ENCODE measurements around the gene MILR1. TPM values are rescaled to one million over a fixed set of nuclear protein-coding genes. Genes with fewer than 3 reads are reported as not detected.

Gene MILR1
- polyA plus RNA-seq, 1 donor (not counting 4 experiments of a cell fraction or from before 2014, with no cell fraction given): not detected

DNA sequence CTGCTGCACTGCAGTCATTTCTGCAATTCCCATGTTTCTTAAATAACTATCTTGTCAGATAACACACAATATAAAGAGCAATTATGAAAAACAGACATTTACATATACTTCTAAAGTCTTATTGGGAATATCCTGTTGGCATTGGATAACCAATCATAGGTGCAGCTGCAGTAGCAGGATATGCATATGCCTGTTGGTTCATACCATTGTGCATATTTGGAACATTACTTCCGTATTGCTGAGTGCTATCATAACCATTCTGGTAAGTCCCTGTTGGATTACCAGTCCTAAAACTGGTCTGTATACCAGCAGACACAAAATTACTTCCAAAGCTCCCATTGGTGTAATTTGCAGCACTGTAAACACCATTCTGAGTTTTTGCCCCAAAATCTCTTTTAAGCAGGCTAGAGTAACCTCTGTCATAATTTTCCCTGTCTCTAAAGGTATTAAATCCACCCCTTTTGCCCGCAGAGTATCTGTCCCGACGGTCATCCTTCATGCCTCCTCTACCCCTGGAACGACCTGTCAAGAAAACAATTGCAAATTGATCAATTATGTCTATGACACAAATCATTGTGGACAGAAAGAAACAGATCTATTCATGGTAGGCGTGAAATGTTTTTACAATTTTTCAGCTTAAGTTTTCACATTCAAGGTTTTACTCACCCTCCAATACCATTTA is 51.0 kb downstream of the MILR1 start:
- Histone ChIP-seq H2AFZ (ENCODE audit: control insufficient read depth, low read length) (no peak overlapping the region), H3K27ac (ENCODE audit: control insufficient read depth, insufficient read depth, low read length) (peak overlapping the region; percentile 3), H3K9me1 (ENCODE audit: control insufficient read depth, extremely low read depth, insufficient read depth, low read length) (no peaks in the 10 kb centered on the region), H3K4me1 (ENCODE audit: control insufficient read depth, extremely low read depth, insufficient read depth, low read length) (peaks cover 87% of the 10 kb centered on the region), H3K27me3 (ENCODE audit: control insufficient read depth, extremely low read depth, insufficient read depth, low read length) (no peaks in the 10 kb centered on the region), H4K20me1 (ENCODE audit: control insufficient read depth, extremely low read depth, insufficient read depth, low read length) (peaks cover 37% of the 10 kb centered on the region), H3K9ac (ENCODE audit: control insufficient read depth, extremely low read depth, insufficient read depth, low read length) (no peak overlapping the region), H3K4me3 (ENCODE audit: control insufficient read depth in 2 of 3, extremely low read depth in 1 of 3, insufficient read depth in 2 of 3, low read depth in 1 of 3, low read length in 3 of 3) (no peak overlapping the region), H3K4me2 (ENCODE audit: control insufficient read depth, extremely low read depth, insufficient read depth, low read depth, low read length) (no peak overlapping the region), H3K79me2 (ENCODE audit: control insufficient read depth, insufficient read depth, low read length) (peaks cover 69% of the 10 kb centered on the region), H3K9me3 (ENCODE audit: control insufficient read depth, low read depth, low read length) (no peaks in the 10 kb centered on the region), H3K36me3 (ENCODE audit: control insufficient read depth in 2 of 2, extremely low read depth in 1 of 2, insufficient read depth in 2 of 2, low read length in 2 of 2) (peaks cover 17 to 52% of the 10 kb centered on the region in 2 experiments)
- no peak for TF ChIP-seq EZH2 (IDR thresholded peaks at IDR 0.05; ENCODE audit: low read length)
- TF ChIP-seq, protein P1, sequence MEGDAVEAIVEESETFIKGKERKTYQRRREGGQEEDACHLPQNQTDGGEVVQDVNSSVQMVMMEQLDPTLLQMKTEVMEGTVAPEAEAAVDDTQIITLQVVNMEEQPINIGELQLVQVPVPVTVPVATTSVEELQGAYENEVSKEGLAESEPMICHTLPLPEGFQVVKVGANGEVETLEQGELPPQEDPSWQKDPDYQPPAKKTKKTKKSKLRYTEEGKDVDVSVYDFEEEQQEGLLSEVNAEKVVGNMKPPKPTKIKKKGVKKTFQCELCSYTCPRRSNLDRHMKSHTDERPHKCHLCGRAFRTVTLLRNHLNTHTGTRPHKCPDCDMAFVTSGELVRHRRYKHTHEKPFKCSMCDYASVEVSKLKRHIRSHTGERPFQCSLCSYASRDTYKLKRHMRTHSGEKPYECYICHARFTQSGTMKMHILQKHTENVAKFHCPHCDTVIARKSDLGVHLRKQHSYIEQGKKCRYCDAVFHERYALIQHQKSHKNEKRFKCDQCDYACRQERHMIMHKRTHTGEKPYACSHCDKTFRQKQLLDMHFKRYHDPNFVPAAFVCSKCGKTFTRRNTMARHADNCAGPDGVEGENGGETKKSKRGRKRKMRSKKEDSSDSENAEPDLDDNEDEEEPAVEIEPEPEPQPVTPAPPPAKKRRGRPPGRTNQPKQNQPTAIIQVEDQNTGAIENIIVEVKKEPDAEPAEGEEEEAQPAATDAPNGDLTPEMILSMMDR (optimal IDR thresholded peaks at IDR 0.05 in 1 of 3, IDR thresholded peaks at IDR 0.05 in 1 of 3, conservative IDR thresholded peaks at IDR 0.05 in 1 of 3; ENCODE audit: extremely low read depth in 1 of 3, insufficient read depth in 2 of 3, low read length in 3 of 3): no peak
- DNase-seq (ENCODE audit: low read depth, low spot score) (no peak), FAIRE-seq (no peak)
- dilution Hi-C loops (cut with MboI; ENCODE audit: extremely low pct_ligation_motif_present, low sequenced_read_pairs): no loop called here

DNA sequence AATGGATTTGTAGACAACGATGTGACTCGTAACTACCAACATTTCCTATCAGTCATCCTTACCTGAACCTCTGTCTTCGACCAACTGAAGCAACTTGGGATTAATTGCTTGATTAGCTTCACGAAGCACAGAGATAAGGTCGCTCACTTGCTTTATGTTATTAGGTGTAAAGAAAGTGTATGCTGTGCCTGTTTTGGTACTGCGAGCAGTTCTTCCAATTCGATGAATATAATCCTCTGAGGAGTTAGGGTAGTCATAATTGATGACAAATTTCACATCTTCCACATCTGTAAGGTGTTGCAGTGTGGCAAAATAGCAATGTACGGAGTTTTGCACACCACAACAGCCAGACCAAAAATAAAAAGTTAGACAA is 51.6 kb downstream of the MILR1 start:
- no peak for TF ChIP-seq EZH2 (IDR thresholded peaks at IDR 0.05; ENCODE audit: low read length)
- TF ChIP-seq, protein P1 (optimal IDR thresholded peaks at IDR 0.05 in 1 of 3, IDR thresholded peaks at IDR 0.05 in 1 of 3, conservative IDR thresholded peaks at IDR 0.05 in 1 of 3; ENCODE audit: extremely low read depth in 1 of 3, insufficient read depth in 2 of 3, low read length in 3 of 3): no peak
- H3K9me1 ChIP-seq (ENCODE audit: control insufficient read depth, extremely low read depth, insufficient read depth, low read length): no peaks in the 10 kb centered on the region
- H3K79me2 ChIP-seq (ENCODE audit: control insufficient read depth, insufficient read depth, low read length): peaks cover 69% of the 10 kb centered on the region
- no peak overlapping the region for H3K27ac ChIP-seq (ENCODE audit: control insufficient read depth, insufficient read depth, low read length)
- no peak overlapping the region for H3K4me3 ChIP-seq (ENCODE audit: control insufficient read depth in 2 of 3, extremely low read depth in 1 of 3, insufficient read depth in 2 of 3, low read depth in 1 of 3, low read length in 3 of 3)
- FAIRE-seq: no peak
- no peak for DNase-seq (ENCODE audit: low read depth, low spot score)
- peaks cover 17 to 55% of the 10 kb centered on the region in 2 experiments for H3K36me3 ChIP-seq (ENCODE audit: control insufficient read depth in 2 of 2, extremely low read depth in 1 of 2, insufficient read depth in 2 of 2, low read length in 2 of 2)
- H3K9ac ChIP-seq (ENCODE audit: control insufficient read depth, extremely low read depth, insufficient read depth, low read length): no peak overlapping the region
- peaks cover 84% of the 10 kb centered on the region for H3K4me1 ChIP-seq (ENCODE audit: control insufficient read depth, extremely low read depth, insufficient read depth, low read length)
- H3K4me2 ChIP-seq (ENCODE audit: control insufficient read depth, extremely low read depth, insufficient read depth, low read depth, low read length): no peak overlapping the region
- H3K27me3 ChIP-seq (ENCODE audit: control insufficient read depth, extremely low read depth, insufficient read depth, low read length): no peaks in the 10 kb centered on the region
- peaks cover 40% of the 10 kb centered on the region for H4K20me1 ChIP-seq (ENCODE audit: control insufficient read depth, extremely low read depth, insufficient read depth, low read length)
- no peak overlapping the region for H2AFZ ChIP-seq (ENCODE audit: control insufficient read depth, low read length)
- no peaks in the 10 kb centered on the region for H3K9me3 ChIP-seq (ENCODE audit: control insufficient read depth, low read depth, low read length)
- dilution Hi-C loops (cut with MboI; ENCODE audit: extremely low pct_ligation_motif_present, low sequenced_read_pairs): no loop called here
